ENCODE measurements around the gene NSRP1.

NSRP1 gene

GRCh38 chr17:30176855-30177254, 60.2 kb downstream of the NSRP1 start:
- no peak for TF ChIP-seq CTCF (IDR thresholded peaks at IDR 0.05; ENCODE audit: insufficient read depth, low read length, missing control alignments)
- ChIA-PET POLR2A (no interaction called here), CTCF (interaction anchor here (1.6 kb wide), 1 partner anchor 51 kb away, joined by 4 read pairs; no protein-coding TSS in a partner anchor)
- no peak overlapping the region for H3K4me3 ChIP-seq (ENCODE audit: low read depth, low read length)
- DNase-seq (ENCODE audit: low read depth, low spot score) = no peak

GRCh38 chr17:30186761-30187160, 70.1 kb downstream of the NSRP1 start:
- ChIA-PET POLR2A (no interaction called here), CTCF (interaction anchor here (1.5 kb wide), 1 partner anchor 60 kb away, joined by 3 read pairs; no protein-coding TSS in a partner anchor)
- TF ChIP-seq CTCF (IDR thresholded peaks at IDR 0.05; ENCODE audit: insufficient read depth, low read length, missing control alignments) = no peak
- DNase-seq (ENCODE audit: low read depth, low spot score) = no peak
- H3K4me3 ChIP-seq (ENCODE audit: low read depth, low read length) = no peak overlapping the region

DNA sequence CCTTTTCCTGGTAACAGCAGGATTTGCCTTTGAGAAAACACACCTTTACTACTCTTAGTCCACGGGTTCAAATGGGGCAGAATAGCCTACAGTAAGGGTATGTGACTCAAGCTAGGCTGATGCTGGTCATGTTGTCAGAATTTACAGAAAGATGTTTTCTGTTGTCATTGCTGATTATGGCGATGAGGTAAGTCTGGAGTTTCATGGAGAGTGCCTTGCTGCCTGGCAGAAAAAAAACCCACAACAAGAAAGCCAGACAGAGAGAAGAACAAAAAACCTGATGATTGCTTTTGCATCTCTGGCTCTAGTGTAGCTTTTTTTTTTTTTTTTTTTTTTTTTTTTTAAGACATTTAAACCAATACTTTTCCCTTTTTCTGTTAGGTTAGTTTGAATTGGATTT, 71.0 kb downstream of the NSRP1 start:
- POLR2A ChIA-PET = no interaction called here
- no peak for TF ChIP-seq CTCF (IDR thresholded peaks at IDR 0.05; ENCODE audit: insufficient read depth, low read length, missing control alignments)
- no peak overlapping the region for H3K4me3 ChIP-seq (ENCODE audit: low read depth, low read length)
- CTCF ChIA-PET = no interaction called here
- no peak for DNase-seq (ENCODE audit: low read depth, low spot score)

- DNase-seq (ENCODE audit: low read depth, low spot score) = no peak
- TF ChIP-seq CTCF (IDR thresholded peaks at IDR 0.05; ENCODE audit: insufficient read depth, low read length, missing control alignments) = no peak
- ChIA-PET CTCF (interaction anchor here (1.3 kb wide), 1 partner anchor 61 kb away, joined by 3 read pairs; no protein-coding TSS in a partner anchor), POLR2A (no interaction called here)
- no peak overlapping the region for H3K4me3 ChIP-seq (ENCODE audit: low read depth, low read length)
These were observed 71.8 kb downstream of the NSRP1 start for GRCh38 chr17:30188211-30188939.

DNA sequence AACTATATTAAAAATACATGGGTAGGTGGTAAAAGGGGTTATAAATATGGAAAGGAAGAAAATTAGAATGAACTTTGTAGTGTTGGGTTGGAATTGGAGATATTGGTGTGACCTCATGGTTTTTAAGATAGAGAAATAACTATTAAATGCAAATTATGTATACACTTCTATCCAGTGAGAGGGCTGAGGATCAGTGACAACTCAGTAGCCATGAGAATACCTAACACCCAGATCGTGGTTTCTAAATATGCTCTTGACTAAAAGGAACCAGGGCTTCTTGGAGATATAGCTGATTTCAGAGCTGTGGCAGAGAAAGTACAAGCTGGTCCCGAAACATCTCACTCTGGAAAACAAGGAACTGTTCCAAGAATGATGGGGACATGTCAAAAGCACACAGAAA, 74.5 kb downstream of the NSRP1 start:
- TF ChIP-seq CTCF (IDR thresholded peaks at IDR 0.05; ENCODE audit: insufficient read depth, low read length, missing control alignments) = no peak
- DNase-seq (ENCODE audit: low read depth, low spot score) = no peak
- H3K4me3 ChIP-seq (ENCODE audit: low read depth, low read length) = no peak overlapping the region
- ChIA-PET CTCF (no interaction called here), POLR2A (interaction anchor here (0.6 kb wide), 1 partner anchor 690 kb away, joined by 3 read pairs; no protein-coding TSS in a partner anchor)

DNA sequence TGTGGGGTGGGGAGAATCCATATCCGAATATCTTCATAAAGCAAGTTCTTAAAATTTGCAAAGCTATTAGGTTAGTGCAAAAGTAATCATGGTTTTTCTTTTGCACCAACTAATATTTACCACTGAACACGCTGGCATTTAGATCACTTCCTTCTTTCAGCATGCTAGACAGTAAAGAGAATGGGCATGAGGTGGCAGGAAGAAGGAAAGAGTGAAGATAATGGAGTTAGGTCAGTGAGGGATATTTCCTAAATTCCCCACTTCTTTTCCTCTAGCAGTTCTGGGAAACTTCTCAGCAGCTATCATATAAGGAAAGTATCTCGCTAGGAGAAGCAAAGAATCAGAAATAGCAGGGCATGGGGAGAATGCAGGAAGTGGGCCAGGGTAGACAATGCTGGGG, 79.9 kb downstream of the NSRP1 start:
- POLR2A ChIA-PET = no interaction called here
- H3K4me3 ChIP-seq (ENCODE audit: low read depth, low read length) = no peak overlapping the region
- TF ChIP-seq CTCF (IDR thresholded peaks at IDR 0.05; ENCODE audit: insufficient read depth, low read length, missing control alignments) = no peak
- CTCF ChIA-PET = interaction anchor here (1.2 kb wide), 1 partner anchor 71 kb away, joined by 3 read pairs; no protein-coding TSS in a partner anchor
- DNase-seq (ENCODE audit: low read depth, low spot score) = no peak

Data from AG04449 (cell line).